ENCODE data around the gene MARK4. TPM values are rescaled to one million over a fixed set of nuclear protein-coding genes. Genes with fewer than 3 reads are reported as not detected.
A peak's percentile ranks its signal among the peaks of the same experiment; 100 is the strongest.
"Not testable (repeated sequence)": the region's sequence is repeated elsewhere in the genome, so short reads cannot be mapped to it uniquely, and the experiment has no call there.

The MARK4 gene
- total and polyA plus RNA-seq, 4 donors = 6.0 to 40.4 (median 28.0) TPM

DNA sequence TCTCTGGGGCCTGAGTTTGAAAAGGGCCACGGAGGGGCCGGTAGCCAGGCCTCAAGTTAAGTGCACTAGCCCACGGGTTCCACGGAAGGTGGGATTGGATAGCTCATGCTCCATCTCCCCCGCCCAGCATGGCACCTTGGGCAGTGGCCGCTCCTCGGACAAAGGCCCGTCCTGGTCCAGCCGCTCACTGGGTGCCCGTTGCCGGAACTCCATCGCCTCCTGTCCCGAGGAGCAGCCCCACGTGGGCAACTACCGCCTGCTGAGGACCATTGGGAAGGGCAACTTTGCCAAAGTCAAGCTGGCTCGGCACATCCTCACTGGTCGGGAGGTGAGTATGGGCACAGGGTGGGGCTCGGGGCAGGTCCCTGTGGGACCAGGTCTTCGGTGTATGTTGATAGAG is 7.8 kb downstream of the MARK4 start:
- Histone ChIP-seq H3K4me3 (ENCODE audit: low read length in 2 of 2) (no peak overlapping the region), H3K27me3 (ENCODE audit: control insufficient read depth in 1 of 2, insufficient read depth in 2 of 2, low read length in 1 of 2) (no peaks in the 10 kb centered on the region), H3K36me3 (ENCODE audit: control insufficient read depth in 1 of 2, insufficient read depth in 2 of 2, low read length in 1 of 2) (peaks cover 0 to 3% of the 10 kb centered on the region in 2 donors), H3K4me1 (ENCODE audit: control insufficient read depth in 1 of 2, insufficient read depth in 2 of 2, low read length in 2 of 2) (no peaks in the 10 kb centered on the region), H3K9me3 (ENCODE audit: control insufficient read depth, low read length) (no peaks in the 10 kb centered on the region), H3K27ac (ENCODE audit: low read depth in 1 of 2, low read length in 2 of 2) (no peak overlapping the region)
- 94 to 96% methylated on average over 19 of the region's 19 CpGs for WGBS, 2 donors
- ATAC-seq (ENCODE audit: low FRiP score) (no peak), DNase-seq (no peak)
- intact Hi-C loops (cut with DNase I) = no loop called here

DNA sequence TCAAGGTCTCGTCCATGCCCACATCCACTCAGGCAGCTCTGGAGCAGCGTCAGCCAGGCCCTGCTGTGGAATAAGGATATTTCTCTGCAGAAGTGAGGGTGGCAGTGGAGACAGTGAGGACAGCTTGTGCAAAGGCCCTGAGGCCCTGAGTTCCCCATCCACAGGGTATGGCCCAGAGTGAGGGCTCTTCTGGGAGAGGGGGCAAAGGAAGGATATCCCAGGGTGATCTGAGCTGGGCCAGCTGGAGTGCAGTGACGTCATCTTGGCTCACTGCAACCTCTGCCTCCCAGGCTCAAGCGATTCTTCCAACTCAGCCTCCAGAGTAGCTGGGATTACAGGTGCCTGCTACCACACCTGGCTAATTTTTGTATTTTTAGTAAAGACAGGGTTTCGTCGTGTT is 11.5 kb downstream of the MARK4 start:
- intact Hi-C loops (cut with DNase I) = no loop called here
- no peak for ATAC-seq (ENCODE audit: low FRiP score)
- 89 to 93% methylated on average over 6 of the region's 6 CpGs for WGBS, 2 donors
- no peak overlapping the region for H3K4me3 ChIP-seq (ENCODE audit: low read length in 2 of 2)
- H3K36me3 ChIP-seq (ENCODE audit: control insufficient read depth in 1 of 2, insufficient read depth in 2 of 2, low read length in 1 of 2) = peaks cover 0 to 3% of the 10 kb centered on the region in 2 donors
- no peak for DNase-seq
- no peaks in the 10 kb centered on the region for H3K27me3 ChIP-seq (ENCODE audit: control insufficient read depth in 1 of 2, insufficient read depth in 2 of 2, low read length in 1 of 2)
- no peak overlapping the region for H3K27ac ChIP-seq (ENCODE audit: low read depth in 1 of 2, low read length in 2 of 2)
- H3K4me1 ChIP-seq (ENCODE audit: control insufficient read depth in 1 of 2, insufficient read depth in 2 of 2, low read length in 2 of 2) = no peaks in the 10 kb centered on the region
- no peaks in the 10 kb centered on the region for H3K9me3 ChIP-seq (ENCODE audit: control insufficient read depth, low read length)

DNA sequence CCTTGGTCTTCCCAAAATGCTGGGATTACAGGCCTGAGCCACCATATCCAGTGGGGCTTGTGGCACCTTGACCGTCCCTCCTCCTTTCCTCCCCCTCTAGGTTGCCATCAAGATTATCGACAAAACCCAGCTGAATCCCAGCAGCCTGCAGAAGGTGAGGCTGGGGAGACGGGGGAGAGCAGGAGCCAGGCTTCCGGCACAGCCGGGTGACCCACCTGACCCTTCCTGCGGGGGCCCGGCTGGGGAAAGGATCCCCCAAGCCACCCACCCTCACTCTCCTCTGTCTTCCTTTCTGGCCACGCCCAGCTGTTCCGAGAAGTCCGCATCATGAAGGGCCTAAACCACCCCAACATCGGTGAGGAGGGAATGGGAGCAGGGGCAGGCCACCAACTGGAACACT is 11.9 kb downstream of the MARK4 start:
- intact Hi-C loops (cut with DNase I) = no loop called here
- H3K4me1 ChIP-seq (ENCODE audit: control insufficient read depth in 1 of 2, insufficient read depth in 2 of 2, low read length in 2 of 2) = no peaks in the 10 kb centered on the region
- H3K27me3 ChIP-seq (ENCODE audit: control insufficient read depth in 1 of 2, insufficient read depth in 2 of 2, low read length in 1 of 2) = no peaks in the 10 kb centered on the region
- ATAC-seq (ENCODE audit: low FRiP score) (peak; percentile 15), DNase-seq (no peak)
- WGBS, 2 donors = 93 to 94% methylated on average over 11 of the region's 11 CpGs
- peaks cover 0 to 3% of the 10 kb centered on the region in 2 donors for H3K36me3 ChIP-seq (ENCODE audit: control insufficient read depth in 1 of 2, insufficient read depth in 2 of 2, low read length in 1 of 2)
- H3K27ac ChIP-seq (ENCODE audit: low read depth in 1 of 2, low read length in 2 of 2) = no peak overlapping the region
- no peak overlapping the region for H3K4me3 ChIP-seq (ENCODE audit: low read length in 2 of 2)
- H3K9me3 ChIP-seq (ENCODE audit: control insufficient read depth, low read length) = no peaks in the 10 kb centered on the region

DNA sequence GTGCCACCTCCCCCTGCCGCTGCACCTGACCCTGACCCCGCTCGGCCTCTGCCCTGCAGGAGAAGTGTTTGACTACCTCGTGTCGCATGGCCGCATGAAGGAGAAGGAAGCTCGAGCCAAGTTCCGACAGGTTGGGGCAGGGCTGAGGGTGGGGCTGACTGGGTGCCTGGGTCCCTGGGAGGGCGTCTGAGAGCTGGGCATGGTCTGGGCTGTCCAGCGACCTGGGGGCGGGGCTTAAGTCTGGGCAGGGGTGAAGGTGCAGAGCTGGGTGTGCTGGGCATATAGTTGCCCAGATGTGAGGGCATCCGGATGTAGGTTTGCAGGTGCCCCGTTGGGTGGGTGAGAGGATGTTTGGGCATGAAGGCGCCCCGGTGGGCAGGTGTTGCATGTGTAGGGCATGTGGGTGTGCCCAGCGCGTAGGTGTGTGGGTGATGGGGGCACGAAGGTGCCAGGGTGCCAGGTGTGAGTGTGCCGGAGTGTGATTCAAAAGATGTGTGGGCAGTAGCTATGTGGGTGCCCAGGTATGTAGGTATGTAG is 13.8 kb downstream of the MARK4 start:
- H3K27me3 ChIP-seq (ENCODE audit: control insufficient read depth in 1 of 2, insufficient read depth in 2 of 2, low read length in 1 of 2) = no peaks in the 10 kb centered on the region
- ATAC-seq (ENCODE audit: low FRiP score) (no peak), DNase-seq (no peak)
- no peak overlapping the region for H3K4me3 ChIP-seq (ENCODE audit: low read length in 2 of 2)
- H3K9me3 ChIP-seq (ENCODE audit: control insufficient read depth, low read length) = no peaks in the 10 kb centered on the region
- H3K4me1 ChIP-seq (ENCODE audit: control insufficient read depth in 1 of 2, insufficient read depth in 2 of 2, low read length in 2 of 2) = no peaks in the 10 kb centered on the region
- 86 to 90% methylated on average over 19 of the region's 19 CpGs for WGBS, 2 donors
- no peaks in the 10 kb centered on the region for H3K36me3 ChIP-seq (ENCODE audit: control insufficient read depth in 1 of 2, insufficient read depth in 2 of 2, low read length in 1 of 2)
- intact Hi-C loops (cut with DNase I) = no loop called here
- no peak overlapping the region for H3K27ac ChIP-seq (ENCODE audit: low read depth in 1 of 2, low read length in 2 of 2)

DNA sequence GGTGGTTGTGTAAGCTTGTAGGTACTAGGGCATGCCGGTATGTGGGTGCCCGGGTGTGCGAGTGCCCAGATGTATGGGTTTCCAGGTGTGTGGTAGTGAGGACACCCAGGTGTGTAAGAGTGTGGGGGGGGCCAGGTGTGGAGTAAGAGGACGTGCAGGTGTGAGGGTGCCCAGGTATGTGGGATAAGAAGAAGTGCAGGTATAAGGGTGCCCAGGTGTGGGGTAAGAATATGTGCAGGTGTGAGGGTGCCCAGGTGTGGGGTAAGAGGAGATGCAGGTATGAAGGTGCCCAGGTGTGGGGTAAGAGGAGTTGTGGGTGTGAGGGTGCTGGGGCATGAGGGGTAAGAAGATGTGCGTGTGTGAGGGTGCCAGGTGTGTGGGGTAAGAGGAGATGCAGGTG is 14.3 kb downstream of the MARK4 start:
- intact Hi-C loops (cut with DNase I) = no loop called here
- Histone ChIP-seq H3K4me3 (ENCODE audit: low read length in 2 of 2) (no peak overlapping the region), H3K36me3 (ENCODE audit: control insufficient read depth in 1 of 2, insufficient read depth in 2 of 2, low read length in 1 of 2) (no peaks in the 10 kb centered on the region), H3K9me3 (ENCODE audit: control insufficient read depth, low read length) (no peaks in the 10 kb centered on the region), H3K4me1 (ENCODE audit: control insufficient read depth in 1 of 2, insufficient read depth in 2 of 2, low read length in 2 of 2) (no peaks in the 10 kb centered on the region), H3K27me3 (ENCODE audit: control insufficient read depth in 1 of 2, insufficient read depth in 2 of 2, low read length in 1 of 2) (no peaks in the 10 kb centered on the region), H3K27ac (ENCODE audit: low read depth in 1 of 2, low read length in 2 of 2) (no peak overlapping the region)
- WGBS, 2 donors = 89 to 90% methylated on average over 5 of the region's 5 CpGs
- ATAC-seq (ENCODE audit: low FRiP score) (no peak), DNase-seq (no peak)

- Histone ChIP-seq H3K36me3 (ENCODE audit: control insufficient read depth in 1 of 2, insufficient read depth in 2 of 2, low read length in 1 of 2) (no peaks in the 10 kb centered on the region), H3K27ac (ENCODE audit: low read depth in 1 of 2, low read length in 2 of 2) (no peak overlapping the region), H3K27me3 (ENCODE audit: control insufficient read depth in 1 of 2, insufficient read depth in 2 of 2, low read length in 1 of 2) (no peaks in the 10 kb centered on the region), H3K9me3 (ENCODE audit: control insufficient read depth, low read length) (no peaks in the 10 kb centered on the region), H3K4me1 (ENCODE audit: control insufficient read depth in 1 of 2, insufficient read depth in 2 of 2, low read length in 2 of 2) (no peaks in the 10 kb centered on the region), H3K4me3 (ENCODE audit: low read length in 2 of 2) (no peak overlapping the region)
- DNase-seq (no peak), ATAC-seq (ENCODE audit: low FRiP score) (no peak)
- intact Hi-C loops (cut with DNase I) = no loop called here
- WGBS, 2 donors = 90 to 92% methylated on average over 12 of the region's 12 CpGs
Measured at GRCh38 chr19:45267296-45267695, 16.2 kb downstream of the MARK4 start.

GRCh38 chr19:45269939-45270338 is 18.9 kb downstream of the MARK4 start:
- H3K9me3 ChIP-seq (ENCODE audit: control insufficient read depth, low read length) = not testable (repeated sequence)

DNA sequence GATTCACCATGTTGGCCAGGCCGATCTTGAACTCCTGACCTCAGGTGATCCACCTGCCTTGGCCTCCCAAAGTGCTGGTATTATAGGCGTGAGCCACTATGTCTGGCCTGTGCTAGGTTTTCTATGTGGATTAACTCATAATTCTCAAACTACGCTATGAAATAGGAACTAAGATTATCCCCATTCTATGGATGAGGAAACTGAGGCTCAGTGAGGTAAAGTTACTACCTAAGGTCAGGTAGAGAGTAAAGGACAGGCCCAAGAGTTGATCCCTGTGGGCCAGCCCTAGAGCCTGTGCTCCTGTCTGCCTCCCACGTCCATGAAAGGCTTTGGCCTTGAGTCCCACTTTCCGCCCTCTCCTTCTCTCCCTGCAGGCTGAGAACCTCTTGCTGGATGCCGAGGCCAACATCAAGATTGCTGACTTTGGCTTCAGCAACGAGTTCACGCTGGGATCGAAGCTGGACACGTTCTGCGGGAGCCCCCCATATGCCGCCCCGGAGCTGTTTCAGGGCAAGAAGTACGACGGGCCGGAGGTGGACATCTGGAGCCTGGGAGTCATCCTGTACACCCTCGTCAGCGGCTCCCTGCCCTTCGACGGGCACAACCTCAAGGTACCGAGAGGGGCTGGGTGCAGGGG is 20.1 kb downstream of the MARK4 start:
- Histone ChIP-seq H3K36me3 (ENCODE audit: control insufficient read depth in 1 of 2, insufficient read depth in 2 of 2, low read length in 1 of 2) (peaks cover 0 to 1% of the 10 kb centered on the region in 2 donors), H3K4me3 (ENCODE audit: low read length in 2 of 2) (no peak overlapping the region), H3K4me1 (ENCODE audit: control insufficient read depth in 1 of 2, insufficient read depth in 2 of 2, low read length in 2 of 2) (no peaks in the 10 kb centered on the region), H3K27ac (ENCODE audit: low read depth in 1 of 2, low read length in 2 of 2) (no peak overlapping the region), H3K9me3 (ENCODE audit: control insufficient read depth, low read length) (no peaks in the 10 kb centered on the region), H3K27me3 (ENCODE audit: control insufficient read depth in 1 of 2, insufficient read depth in 2 of 2, low read length in 1 of 2) (no peaks in the 10 kb centered on the region)
- WGBS, 2 donors = 70 to 71% methylated on average over 21 of the region's 21 CpGs
- no peak for DNase-seq
- ATAC-seq (ENCODE audit: low FRiP score) = peak; percentile 33
- intact Hi-C loops (cut with DNase I) = no loop called here

More at GRCh38 chr19:45269939-45270338, 18.9 kb downstream of the MARK4 start:
- H3K4me3 ChIP-seq (ENCODE audit: low read length in 2 of 2); ATAC-seq (ENCODE audit: low FRiP score); DNase-seq; H3K27me3 ChIP-seq (ENCODE audit: control insufficient read depth in 1 of 2, insufficient read depth in 2 of 2, low read length in 1 of 2); H3K27ac ChIP-seq (ENCODE audit: low read depth in 1 of 2, low read length in 2 of 2); H3K4me1 ChIP-seq (ENCODE audit: control insufficient read depth in 1 of 2, insufficient read depth in 2 of 2, low read length in 2 of 2); intact Hi-C loops (cut with DNase I); H3K36me3 ChIP-seq (ENCODE audit: control insufficient read depth in 1 of 2, insufficient read depth in 2 of 2, low read length in 1 of 2): not testable (repeated sequence)
- 92 to 94% methylated on average over 13 of the region's 13 CpGs for WGBS, 2 donors

DNA sequence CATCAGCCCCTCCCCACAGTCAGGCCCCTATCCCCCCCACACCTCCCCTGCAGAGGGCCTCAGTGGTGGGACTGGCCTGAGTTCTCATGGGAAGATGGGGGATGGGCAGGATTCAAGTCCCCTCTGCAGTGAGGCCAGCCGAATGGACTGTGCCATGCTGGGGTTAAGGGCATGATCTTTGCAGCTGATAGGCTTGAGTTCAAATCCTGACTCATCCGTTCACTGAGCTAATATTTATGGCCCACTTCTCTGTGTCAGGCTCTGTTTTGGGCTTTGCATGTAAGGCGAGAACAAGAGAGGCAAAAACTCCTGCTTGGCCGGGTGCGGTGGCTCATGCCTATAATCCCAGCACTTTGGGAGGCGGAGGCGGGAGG is 20.7 kb downstream of the MARK4 start:
- DNase-seq (no peak), ATAC-seq (ENCODE audit: low FRiP score) (no peak)
- Histone ChIP-seq H3K4me1 (ENCODE audit: control insufficient read depth in 1 of 2, insufficient read depth in 2 of 2, low read length in 2 of 2) (no peaks in the 10 kb centered on the region), H3K9me3 (ENCODE audit: control insufficient read depth, low read length) (no peaks in the 10 kb centered on the region), H3K27me3 (ENCODE audit: control insufficient read depth in 1 of 2, insufficient read depth in 2 of 2, low read length in 1 of 2) (no peaks in the 10 kb centered on the region), H3K27ac (ENCODE audit: low read depth in 1 of 2, low read length in 2 of 2) (no peak overlapping the region), H3K36me3 (ENCODE audit: control insufficient read depth in 1 of 2, insufficient read depth in 2 of 2, low read length in 1 of 2) (peaks cover 0 to 1% of the 10 kb centered on the region in 2 donors), H3K4me3 (ENCODE audit: low read length in 2 of 2) (no peak overlapping the region)
- intact Hi-C loops (cut with DNase I) = no loop called here
- 70% methylated on average over 7 of the region's 7 CpGs for WGBS, 2 donors

All from aorta (tissue), 5 donors.